ENCODE results near the gene RIOK3.
"Not testable (repeated sequence)": the region's sequence is repeated elsewhere in the genome, so short reads cannot be mapped to it uniquely, and the experiment has no call there.

Gene RIOK3

DNA sequence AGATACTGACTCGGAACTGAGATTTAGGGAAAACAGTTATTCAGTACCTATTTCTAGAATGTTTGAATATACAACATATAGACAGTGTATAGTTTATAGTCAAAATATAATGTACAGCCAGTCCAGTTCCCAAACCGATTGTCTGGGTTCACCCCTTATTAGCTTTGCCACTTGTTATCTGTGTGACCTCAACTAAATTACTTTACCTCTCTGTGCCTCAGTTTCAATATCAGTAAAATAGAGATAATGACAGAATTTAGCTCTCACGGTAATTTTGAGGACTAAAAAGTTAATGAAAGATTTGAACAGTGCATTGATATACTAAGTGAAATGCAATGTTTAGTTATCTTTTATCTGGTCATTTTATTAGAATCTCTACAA, 750 bp upstream of the RIOK3 start:
- DNase-seq: no peak

- peak; percentile 50 for DNase-seq
Measured at GRCh38 chr18:23453680-23454058, 582 bp downstream of the RIOK3 start.

DNA sequence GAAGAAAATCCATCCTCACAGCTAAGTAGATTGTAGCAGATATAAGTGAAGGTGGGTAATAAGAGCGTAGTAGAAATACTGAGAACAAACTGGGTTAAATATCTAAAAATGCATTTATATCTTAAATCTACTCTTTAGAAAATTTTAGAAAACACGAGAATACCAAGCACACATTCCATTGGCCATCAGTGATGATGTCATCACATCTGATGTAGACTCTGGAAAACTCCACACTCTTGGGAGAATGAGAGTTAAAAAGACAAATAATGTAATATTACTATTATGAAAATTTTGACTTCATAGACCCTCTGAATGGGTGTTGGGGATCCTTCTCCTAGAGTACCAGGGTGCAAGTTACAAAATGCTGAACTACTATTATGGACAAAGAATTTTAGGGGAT, 3.7 kb downstream of the RIOK3 start:
- DNase-seq: no peak

DNA sequence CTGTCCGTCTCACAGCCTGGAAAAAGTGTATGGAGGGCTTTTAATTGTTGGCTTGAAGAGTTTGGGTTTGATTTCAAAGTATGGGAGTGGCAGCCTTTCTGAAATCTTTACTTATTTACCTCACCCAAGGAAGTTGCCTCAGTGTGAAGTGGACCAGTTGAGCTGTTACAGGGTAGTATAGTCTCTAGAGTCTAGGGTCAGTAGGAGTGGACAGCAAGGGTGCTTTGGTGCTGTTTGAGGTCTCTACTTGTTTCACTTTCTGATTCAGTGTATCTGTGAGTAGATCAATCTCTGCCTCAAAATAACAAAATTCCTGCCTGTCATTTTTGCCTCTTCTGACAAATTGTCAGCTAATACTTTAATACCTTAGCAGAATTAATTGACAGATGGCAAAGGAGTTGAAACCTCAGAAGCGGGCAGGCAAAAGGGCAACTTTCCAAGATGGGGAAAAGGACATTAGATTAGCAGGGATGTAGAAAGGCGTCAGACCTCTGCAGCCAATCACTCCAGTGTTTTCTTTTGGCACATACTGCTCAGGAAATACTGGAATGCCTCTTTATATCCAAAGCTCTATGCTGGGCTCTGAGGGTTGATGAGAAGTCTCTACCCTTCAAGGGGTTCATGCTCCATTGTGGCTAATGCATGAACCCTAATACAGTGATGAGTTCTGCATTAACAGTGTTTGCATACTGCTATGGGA, 5.9 kb downstream of the RIOK3 start:
- DNase-seq: no peak

DNA sequence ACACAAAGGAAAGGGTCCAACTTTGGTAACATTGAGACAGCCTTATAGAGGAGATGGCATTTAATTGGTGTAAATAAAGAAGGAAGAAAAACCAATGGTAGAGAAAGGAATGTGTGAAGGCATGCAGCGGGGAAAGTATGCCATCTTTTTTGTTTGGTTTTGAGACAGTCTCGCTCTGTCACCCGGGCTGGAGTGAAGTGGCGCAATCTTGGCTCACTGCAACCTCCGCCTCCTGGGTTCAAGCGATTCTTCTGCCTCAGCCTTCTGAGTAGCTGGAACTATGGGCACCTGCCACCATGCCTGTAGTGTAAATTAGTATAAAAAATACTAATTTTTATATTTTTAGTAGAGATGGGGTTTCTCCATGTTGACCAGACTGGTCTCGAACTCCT, 6.4 kb downstream of the RIOK3 start:
- DNase-seq: no peak

DNA sequence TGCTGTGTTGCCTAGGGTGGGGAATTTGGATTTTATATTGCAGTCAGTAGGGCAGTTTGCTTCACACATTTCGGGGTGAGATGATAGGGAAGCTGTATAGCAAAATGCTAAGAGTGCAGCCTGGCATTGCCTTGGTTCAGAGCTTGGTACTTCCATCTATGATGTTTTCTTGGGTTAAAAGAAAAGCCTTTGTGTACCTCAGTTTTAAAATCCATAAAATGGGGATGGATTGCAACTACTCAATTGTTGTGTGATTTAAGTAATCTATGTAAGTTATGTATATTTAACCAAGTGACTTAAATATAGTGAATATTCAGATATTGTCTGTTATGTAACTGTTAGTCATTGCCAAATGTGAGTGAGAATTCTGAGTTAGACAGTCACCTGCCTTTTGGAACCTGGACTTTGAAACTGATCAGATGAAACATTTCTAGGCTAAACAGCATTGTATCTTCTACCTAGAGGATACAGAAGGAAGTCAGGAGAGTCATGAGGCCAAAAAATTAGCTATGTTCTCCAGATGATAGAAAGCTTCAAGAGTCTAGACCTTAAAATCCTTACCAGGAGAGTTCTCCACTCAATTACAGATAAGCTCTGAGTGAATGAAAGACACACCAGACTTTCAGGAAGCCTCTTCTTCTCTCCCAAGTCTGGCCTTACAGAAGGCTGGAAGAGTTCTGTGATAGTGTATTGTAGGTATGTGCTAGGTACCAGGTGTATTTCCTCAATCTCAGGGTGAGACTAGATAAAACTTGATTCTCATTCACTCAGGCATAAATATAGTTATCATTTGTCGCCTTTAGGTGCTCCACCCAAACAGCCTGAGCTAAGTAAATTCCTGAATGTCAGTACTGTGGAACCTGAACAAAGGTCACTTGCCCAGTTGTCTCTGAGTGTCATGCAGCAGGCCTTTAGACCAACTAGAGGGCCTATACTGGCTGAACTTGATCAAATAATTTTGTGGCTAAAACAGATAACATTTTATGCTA, 7.5 kb downstream of the RIOK3 start:
- DNase-seq: no peak

GRCh38 chr18:23462876-23463275, 9.8 kb downstream of the RIOK3 start:
- no peak for DNase-seq

- DNase-seq: no peak
Measured at GRCh38 chr18:23468753-23469459, 15.8 kb downstream of the RIOK3 start.

GRCh38 chr18:23470620-23471387, 17.7 kb downstream of the RIOK3 start:
- no peak for DNase-seq

GRCh38 chr18:23471486-23471885, 18.4 kb downstream of the RIOK3 start:
- no peak for DNase-seq

DNA sequence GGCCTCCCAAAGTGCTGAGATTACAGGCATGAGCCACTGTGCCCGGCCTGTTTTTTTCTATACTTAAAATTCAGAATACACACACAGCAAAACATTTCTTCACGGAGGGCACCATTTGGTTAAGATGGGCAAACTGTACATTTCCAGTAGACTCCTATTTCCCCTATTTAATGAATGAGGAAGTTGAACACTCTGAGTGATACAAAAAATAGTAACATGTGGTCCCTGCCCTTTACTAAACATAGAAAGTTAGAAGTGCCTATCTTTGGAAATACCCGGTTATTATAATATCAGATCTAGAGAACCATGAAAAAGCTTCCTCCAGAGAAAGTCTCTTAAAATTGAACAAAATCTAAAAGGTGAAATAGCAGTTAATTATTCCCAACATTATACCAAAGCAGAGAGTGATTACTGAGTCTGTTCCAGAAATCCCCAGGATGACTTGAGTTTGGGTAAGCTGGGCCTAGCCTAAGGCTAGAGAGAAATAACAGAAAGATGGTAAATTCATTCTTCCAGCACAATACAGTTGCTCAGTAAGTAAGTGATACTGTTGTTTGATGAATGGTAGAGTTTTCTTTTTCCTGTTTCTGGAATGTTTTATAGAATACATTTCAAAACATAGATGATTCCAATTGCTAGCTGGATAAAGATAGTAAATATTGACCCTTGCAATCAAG, 26.9 kb downstream of the RIOK3 start:
- no peak for DNase-seq

DNA sequence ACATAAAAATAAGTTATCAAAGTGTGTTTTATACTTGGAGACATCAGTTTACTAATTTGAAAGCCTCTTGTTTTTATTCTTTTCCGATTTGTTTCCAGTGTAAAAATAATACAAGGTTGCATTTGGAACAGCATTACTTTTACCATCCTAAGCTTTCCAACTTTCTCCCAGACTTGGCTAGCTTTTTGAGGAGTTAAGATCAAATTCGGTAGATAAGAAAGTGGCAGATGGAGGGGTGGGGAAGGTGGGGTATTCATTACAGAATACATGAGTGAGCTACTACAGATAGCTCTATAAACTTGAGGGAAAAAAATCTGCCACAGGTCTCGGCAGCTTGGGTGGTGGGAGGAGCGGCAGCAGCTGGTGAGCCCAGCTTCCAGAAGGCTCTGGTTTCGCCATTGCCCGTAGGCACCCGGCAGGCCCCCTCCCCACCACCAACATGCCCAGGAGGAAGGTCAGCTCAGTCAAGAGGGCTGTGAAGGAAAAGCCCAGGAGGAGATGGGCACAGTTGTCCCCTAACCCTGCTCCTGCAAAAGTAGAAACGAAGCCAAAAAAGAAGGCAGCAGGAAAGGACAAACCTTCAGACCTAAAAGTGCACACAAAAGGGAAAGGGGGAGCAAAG, 31.6 kb downstream of the RIOK3 start:
- no peak for DNase-seq

- no peak for DNase-seq
Measured at GRCh38 chr18:23485386-23485785, 32.3 kb downstream of the RIOK3 start.

GRCh38 chr18:23487738-23488570, 34.9 kb downstream of the RIOK3 start:
- DNase-seq: peak; percentile 3

GRCh38 chr18:23489586-23489985, 36.5 kb downstream of the RIOK3 start:
- DNase-seq: not testable (repeated sequence)

GRCh38 chr18:23493654-23494053, 40.6 kb downstream of the RIOK3 start:
- DNase-seq: no peak

GRCh38 chr18:23494992-23495391, 41.9 kb downstream of the RIOK3 start:
- peak; percentile 39 for DNase-seq

- no peak for DNase-seq
Measured at GRCh38 chr18:23495723-23496440, 42.8 kb downstream of the RIOK3 start.

GRCh38 chr18:23498117-23498516, 45.0 kb downstream of the RIOK3 start:
- no peak for DNase-seq

DNA sequence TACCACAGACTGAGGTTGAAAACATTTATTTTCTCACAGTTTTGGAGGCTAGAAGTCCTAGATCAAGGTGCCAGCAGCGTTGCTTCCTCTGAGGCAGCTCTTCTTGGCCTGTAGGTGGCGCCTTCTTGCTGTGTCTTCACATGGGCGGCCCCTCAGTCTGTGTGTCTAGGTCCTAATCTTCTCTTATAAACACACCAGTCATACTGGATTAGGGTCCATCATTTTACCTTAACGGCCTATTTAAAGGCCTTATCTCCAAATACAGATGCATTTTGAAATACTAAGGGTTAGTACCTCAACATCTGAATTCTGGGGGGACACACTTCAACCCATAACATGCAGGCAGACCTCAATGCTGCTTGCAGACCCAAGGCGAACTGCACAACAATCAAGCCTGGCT, 45.8 kb downstream of the RIOK3 start:
- DNase-seq: peak; percentile 81

All from DMS53 (cell line).